NB4 (cell line): ENCODE results near the gene ZBTB20.

Experiments
- MYC ChIP-seq: IDR thresholded peaks from 2 replicates; pipeline ENCODE4 v1.6.1; 2011; ENCODE audit warnings: low read depth, low read length
- POLR2A ChIP-seq: IDR thresholded peaks from 2 replicates; pipeline ENCODE4 v1.6.1; 2011; ENCODE audit warnings: mild to moderate bottlenecking; ENCODE audit not compliant: insufficient read length; ENCODE audit errors: extremely low read depth
- TF ChIP-seq, protein P1 (sequence below): IDR thresholded peaks from one replicate; pipeline ENCODE4 v1.5.1; 2012; ENCODE audit warnings: low read depth, low read length

DNA sequence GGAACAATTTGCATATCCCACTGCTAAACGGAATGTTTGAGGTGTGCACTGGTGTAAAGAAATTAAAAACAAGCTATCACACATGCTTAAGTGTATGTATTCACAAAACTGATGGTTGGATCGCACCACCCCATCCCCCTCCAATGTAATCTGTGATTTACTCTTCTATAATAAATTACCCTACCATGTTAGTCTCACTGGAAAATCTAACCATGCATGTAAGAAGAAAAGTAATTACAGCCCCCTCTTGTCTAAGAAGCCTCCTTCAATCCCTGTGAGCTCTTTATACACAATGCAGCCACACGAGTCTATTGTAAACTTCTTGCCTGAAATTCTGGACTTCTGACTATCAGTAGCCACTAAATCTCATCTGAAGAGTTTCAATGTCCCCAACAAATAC is 173.6 kb downstream of the ZBTB20 start:
- TF ChIP-seq, protein P1, sequence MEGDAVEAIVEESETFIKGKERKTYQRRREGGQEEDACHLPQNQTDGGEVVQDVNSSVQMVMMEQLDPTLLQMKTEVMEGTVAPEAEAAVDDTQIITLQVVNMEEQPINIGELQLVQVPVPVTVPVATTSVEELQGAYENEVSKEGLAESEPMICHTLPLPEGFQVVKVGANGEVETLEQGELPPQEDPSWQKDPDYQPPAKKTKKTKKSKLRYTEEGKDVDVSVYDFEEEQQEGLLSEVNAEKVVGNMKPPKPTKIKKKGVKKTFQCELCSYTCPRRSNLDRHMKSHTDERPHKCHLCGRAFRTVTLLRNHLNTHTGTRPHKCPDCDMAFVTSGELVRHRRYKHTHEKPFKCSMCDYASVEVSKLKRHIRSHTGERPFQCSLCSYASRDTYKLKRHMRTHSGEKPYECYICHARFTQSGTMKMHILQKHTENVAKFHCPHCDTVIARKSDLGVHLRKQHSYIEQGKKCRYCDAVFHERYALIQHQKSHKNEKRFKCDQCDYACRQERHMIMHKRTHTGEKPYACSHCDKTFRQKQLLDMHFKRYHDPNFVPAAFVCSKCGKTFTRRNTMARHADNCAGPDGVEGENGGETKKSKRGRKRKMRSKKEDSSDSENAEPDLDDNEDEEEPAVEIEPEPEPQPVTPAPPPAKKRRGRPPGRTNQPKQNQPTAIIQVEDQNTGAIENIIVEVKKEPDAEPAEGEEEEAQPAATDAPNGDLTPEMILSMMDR = no peak
- TF ChIP-seq POLR2A (no peak), MYC (no peak)
